ENCODE data around the gene BAIAP2L1. TPM values are rescaled to one million over a fixed set of nuclear protein-coding genes. Genes with fewer than 3 reads are reported as not detected.
A peak's percentile ranks its signal among the peaks of the same experiment; 100 is the strongest.

Gene BAIAP2L1
- total RNA-seq, 1 experiment from 2014 or later, result 120 TPM

DNA sequence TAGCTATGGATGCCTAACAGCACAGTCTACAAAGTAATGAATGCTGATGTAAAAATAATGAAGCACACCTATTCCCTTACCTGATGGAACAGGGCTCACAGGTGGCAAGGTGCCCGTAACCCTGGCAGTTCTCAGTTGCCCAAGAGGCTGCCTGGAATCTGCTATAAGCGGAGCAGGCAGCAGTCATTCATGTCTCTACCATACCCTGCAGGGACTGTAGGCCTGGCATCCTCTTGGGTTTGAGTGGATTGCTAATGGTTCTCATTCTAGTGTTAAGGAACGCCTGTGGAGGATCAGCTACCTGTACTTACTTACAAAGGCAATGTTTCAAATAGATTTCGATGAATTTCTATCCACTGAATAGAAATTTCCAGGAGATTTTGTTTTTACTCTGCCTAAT lies 38.4 kb downstream of the BAIAP2L1 start:
- CTCF ChIA-PET, result no interaction called here
- peak overlapping the region; percentile 90 for H3K27ac ChIP-seq (ENCODE audit: low read length)
- H3K4me1 ChIP-seq (ENCODE audit: control insufficient read depth, insufficient read depth, low read length), result peaks cover 60% of the 10 kb centered on the region
- POLR2A ChIA-PET, result interaction anchor here (0.6 kb wide), 1 partner anchor 20 kb away, joined by 3 read pairs; no protein-coding TSS in a partner anchor
- H3K4me3 ChIP-seq (ENCODE audit: low read depth in 2 of 2, low read length in 2 of 2), result no peak overlapping the region
- intact Hi-C loops (cut with micrococcal nuclease; ENCODE audit: unreplicated experiment), result no loop called here
- no peak for ATAC-seq
- no peaks in the 10 kb centered on the region for H3K9me3 ChIP-seq (ENCODE audit: control insufficient read depth, insufficient read depth, low read depth, low read length)
- no TSS peak for BruUV-seq (replicated peaks)
- peaks cover 3% of the 10 kb centered on the region; the same call in 1 of the 2 replicates for H3K36me3 ChIP-seq (ENCODE audit: control insufficient read depth, insufficient read depth, low read length)
- in situ Hi-C loops (cut with HindIII; ENCODE audit: low pct_unique_long_range_greater_than_20kb, low sequenced_read_pairs), result no loop called here
- DNase-seq (ENCODE audit: low read depth, low spot score), result no peak
- TF ChIP-seq SIN3A (IDR thresholded peaks at IDR 0.05; ENCODE audit: borderline replicate concordance, insufficient read depth, low read depth, low read length) (no peak), POLR2AphosphoS5 (IDR thresholded peaks at IDR 0.05; ENCODE audit: low read depth, low read length) (no peak), TCF7L2 (IDR thresholded peaks at IDR 0.05; ENCODE audit: low read depth, low read length) (no peak)
- TF ChIP-seq, protein P1, sequence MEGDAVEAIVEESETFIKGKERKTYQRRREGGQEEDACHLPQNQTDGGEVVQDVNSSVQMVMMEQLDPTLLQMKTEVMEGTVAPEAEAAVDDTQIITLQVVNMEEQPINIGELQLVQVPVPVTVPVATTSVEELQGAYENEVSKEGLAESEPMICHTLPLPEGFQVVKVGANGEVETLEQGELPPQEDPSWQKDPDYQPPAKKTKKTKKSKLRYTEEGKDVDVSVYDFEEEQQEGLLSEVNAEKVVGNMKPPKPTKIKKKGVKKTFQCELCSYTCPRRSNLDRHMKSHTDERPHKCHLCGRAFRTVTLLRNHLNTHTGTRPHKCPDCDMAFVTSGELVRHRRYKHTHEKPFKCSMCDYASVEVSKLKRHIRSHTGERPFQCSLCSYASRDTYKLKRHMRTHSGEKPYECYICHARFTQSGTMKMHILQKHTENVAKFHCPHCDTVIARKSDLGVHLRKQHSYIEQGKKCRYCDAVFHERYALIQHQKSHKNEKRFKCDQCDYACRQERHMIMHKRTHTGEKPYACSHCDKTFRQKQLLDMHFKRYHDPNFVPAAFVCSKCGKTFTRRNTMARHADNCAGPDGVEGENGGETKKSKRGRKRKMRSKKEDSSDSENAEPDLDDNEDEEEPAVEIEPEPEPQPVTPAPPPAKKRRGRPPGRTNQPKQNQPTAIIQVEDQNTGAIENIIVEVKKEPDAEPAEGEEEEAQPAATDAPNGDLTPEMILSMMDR (IDR thresholded peaks at IDR 0.05), result no peak
- TF ChIP-seq, protein P2, sequence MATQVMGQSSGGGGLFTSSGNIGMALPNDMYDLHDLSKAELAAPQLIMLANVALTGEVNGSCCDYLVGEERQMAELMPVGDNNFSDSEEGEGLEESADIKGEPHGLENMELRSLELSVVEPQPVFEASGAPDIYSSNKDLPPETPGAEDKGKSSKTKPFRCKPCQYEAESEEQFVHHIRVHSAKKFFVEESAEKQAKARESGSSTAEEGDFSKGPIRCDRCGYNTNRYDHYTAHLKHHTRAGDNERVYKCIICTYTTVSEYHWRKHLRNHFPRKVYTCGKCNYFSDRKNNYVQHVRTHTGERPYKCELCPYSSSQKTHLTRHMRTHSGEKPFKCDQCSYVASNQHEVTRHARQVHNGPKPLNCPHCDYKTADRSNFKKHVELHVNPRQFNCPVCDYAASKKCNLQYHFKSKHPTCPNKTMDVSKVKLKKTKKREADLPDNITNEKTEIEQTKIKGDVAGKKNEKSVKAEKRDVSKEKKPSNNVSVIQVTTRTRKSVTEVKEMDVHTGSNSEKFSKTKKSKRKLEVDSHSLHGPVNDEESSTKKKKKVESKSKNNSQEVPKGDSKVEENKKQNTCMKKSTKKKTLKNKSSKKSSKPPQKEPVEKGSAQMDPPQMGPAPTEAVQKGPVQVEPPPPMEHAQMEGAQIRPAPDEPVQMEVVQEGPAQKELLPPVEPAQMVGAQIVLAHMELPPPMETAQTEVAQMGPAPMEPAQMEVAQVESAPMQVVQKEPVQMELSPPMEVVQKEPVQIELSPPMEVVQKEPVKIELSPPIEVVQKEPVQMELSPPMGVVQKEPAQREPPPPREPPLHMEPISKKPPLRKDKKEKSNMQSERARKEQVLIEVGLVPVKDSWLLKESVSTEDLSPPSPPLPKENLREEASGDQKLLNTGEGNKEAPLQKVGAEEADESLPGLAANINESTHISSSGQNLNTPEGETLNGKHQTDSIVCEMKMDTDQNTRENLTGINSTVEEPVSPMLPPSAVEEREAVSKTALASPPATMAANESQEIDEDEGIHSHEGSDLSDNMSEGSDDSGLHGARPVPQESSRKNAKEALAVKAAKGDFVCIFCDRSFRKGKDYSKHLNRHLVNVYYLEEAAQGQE (IDR thresholded peaks at IDR 0.05; ENCODE audit: insufficient read depth in 1 of 2, low read depth in 2 of 2, low read length in 1 of 2), result no peak
- no peaks in the 10 kb centered on the region for H3K27me3 ChIP-seq (ENCODE audit: control insufficient read depth, insufficient read depth, low read length)

DNA sequence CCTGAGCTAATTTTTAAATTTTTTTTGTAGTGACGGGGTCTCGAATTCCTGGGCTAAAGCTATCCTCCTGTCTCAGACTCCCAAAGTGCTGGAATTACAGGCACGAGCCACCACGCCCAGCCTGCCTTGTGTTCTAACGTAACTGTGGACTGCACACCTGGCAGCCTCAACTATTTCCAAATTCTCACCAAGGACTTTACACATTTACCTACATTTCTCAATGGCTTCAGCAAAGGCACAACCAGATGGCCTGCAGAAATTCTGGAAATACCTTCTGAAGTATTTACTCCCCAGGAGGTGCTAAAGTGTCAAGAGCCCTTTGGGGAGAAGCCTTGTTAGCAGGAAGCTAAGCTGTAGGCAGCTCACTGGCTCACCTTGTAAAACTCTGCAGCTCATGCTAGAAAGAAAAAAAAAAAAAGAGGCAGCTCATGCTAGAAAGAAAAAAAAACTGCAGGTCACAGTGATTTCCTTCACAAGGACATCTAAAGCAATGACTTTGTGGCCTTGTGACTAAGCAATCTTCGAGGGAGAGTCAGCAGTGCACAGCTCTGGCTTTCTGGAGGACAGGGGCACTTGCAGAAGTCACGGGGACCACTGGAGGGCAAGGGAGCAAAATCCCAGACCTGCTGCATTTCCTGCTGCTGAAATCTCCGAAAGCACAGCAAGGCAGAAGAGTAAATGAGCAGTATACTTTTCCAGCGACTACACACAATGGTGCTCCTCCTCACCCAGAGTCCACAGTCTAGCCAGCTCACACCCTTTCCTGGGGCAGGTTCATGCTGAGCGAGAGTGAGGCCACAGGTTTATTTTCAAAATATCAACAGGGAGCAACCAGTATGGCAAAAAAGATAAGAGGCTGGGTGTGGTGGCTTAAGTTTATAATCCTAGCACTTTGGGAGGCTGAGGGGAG lies 40.4 kb downstream of the BAIAP2L1 start:
- BruUV-seq (replicated peaks), result no TSS peak
- Histone ChIP-seq H3K4me3 (ENCODE audit: low read depth in 2 of 2, low read length in 2 of 2) (no peak overlapping the region), H3K27me3 (ENCODE audit: control insufficient read depth, insufficient read depth, low read length) (no peaks in the 10 kb centered on the region), H3K36me3 (ENCODE audit: control insufficient read depth, insufficient read depth, low read length) (peaks cover 6% of the 10 kb centered on the region; the same call in 1 of the 2 replicates), H3K27ac (ENCODE audit: low read length) (peak overlapping the region; percentile 90), H3K4me1 (ENCODE audit: control insufficient read depth, insufficient read depth, low read length) (peaks cover 78% of the 10 kb centered on the region), H3K9me3 (ENCODE audit: control insufficient read depth, insufficient read depth, low read depth, low read length) (no peaks in the 10 kb centered on the region)
- POLR2A ChIA-PET, result interaction anchor here (0.6 kb wide), 1 partner anchor 12 kb away, joined by 8 read pairs; no protein-coding TSS in a partner anchor
- TF ChIP-seq, protein P1 (IDR thresholded peaks at IDR 0.05), result no peak
- no peak for TF ChIP-seq TCF7L2 (IDR thresholded peaks at IDR 0.05; ENCODE audit: low read depth, low read length)
- TF ChIP-seq SIN3A (IDR thresholded peaks at IDR 0.05; ENCODE audit: borderline replicate concordance, insufficient read depth, low read depth, low read length), result no peak
- TF ChIP-seq, protein P2 (IDR thresholded peaks at IDR 0.05; ENCODE audit: insufficient read depth in 1 of 2, low read depth in 2 of 2, low read length in 1 of 2), result no peak
- TF ChIP-seq POLR2AphosphoS5 (IDR thresholded peaks at IDR 0.05; ENCODE audit: low read depth, low read length), result no peak
- no peak for DNase-seq (ENCODE audit: low read depth, low spot score)
- in situ Hi-C loops (cut with HindIII; ENCODE audit: low pct_unique_long_range_greater_than_20kb, low sequenced_read_pairs), result no loop called here
- CTCF ChIA-PET, result interaction anchor here (0.7 to 1.2 kb wide), 2 partner anchors 41 to 487 kb away, joined by 3 to 4 read pairs; partner anchors contain the start of gene BAIAP2L1
- peak; percentile 79 for ATAC-seq
- intact Hi-C loops (cut with micrococcal nuclease; ENCODE audit: unreplicated experiment), result no loop called here

Measured in Panc1 (cell line).